ENCODE results near the gene TRIM45.

- TF ChIP-seq POLR2A (IDR thresholded peaks at IDR 0.05): no peak
- no peak for TF ChIP-seq CTCF (IDR thresholded peaks at IDR 0.05)
Measured at GRCh38 chr1:117061986-117062415, 59.5 kb downstream of the TRIM45 start.

Data from ovary (tissue), 3 donors.